VCaP (cell line): Measurements from ENCODE around the gene RS1.

ENCODE experiments used
- H3K27ac ChIP-seq: fragments of 450-650 bp; 2 replicates; pipeline ENCODE4 v1.5.1; 2017
- TF ChIP-seq, protein P1 (sequence below): fragments of 450-650 bp; conservative IDR thresholded peaks from 2 replicates; pipeline ENCODE4 v1.5.1; 2017; ENCODE audit warnings: mild to moderate bottlenecking, moderate library complexity

The RS1 gene

DNA sequence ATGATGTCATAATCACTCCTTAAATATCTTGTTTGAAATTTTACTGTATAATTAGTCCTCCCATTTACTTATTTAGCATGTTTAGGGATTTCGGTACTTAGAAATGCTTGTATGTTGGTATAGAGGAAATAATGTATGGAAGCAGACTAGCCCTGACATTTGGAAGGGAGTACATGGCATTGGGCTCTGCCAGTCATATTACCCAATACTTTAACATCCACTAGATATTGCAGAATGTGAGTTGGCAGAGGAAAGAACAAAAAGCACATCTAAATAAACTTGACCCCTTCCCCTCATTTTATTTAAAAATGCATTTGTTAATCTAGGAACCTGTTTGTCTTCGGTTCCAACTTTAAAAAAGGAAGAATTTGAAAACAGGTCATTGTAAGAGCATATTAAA, 77.8 kb downstream of the RS1 start:
- no peak overlapping the region for H3K27ac ChIP-seq
- TF ChIP-seq, protein P1, sequence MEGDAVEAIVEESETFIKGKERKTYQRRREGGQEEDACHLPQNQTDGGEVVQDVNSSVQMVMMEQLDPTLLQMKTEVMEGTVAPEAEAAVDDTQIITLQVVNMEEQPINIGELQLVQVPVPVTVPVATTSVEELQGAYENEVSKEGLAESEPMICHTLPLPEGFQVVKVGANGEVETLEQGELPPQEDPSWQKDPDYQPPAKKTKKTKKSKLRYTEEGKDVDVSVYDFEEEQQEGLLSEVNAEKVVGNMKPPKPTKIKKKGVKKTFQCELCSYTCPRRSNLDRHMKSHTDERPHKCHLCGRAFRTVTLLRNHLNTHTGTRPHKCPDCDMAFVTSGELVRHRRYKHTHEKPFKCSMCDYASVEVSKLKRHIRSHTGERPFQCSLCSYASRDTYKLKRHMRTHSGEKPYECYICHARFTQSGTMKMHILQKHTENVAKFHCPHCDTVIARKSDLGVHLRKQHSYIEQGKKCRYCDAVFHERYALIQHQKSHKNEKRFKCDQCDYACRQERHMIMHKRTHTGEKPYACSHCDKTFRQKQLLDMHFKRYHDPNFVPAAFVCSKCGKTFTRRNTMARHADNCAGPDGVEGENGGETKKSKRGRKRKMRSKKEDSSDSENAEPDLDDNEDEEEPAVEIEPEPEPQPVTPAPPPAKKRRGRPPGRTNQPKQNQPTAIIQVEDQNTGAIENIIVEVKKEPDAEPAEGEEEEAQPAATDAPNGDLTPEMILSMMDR, result no peak

DNA sequence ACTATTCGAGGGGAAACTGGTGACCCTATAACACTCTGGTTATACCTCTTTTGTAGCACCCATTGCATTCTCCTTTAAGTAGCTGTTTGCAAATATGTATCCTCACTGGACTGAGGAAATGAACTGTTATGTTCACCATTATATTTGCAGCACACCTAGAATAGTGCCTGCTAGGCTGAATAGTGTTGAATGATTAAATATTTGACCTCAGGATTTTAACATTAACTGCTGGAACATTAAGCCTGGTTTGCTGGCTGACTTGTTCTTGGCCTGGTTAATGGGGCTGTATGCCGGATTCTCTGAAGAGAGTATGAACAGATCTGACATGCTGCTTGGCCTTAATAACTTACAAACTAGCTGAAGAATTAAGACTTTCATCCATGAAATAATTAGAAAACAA, 80.1 kb downstream of the RS1 start:
- TF ChIP-seq, protein P1, result no peak
- H3K27ac ChIP-seq, result no peak overlapping the region
